HepG2 (cell line): ENCODE measurements around the gene RUVBL2. TPM values are rescaled to one million over a fixed set of nuclear protein-coding genes. Genes with fewer than 3 reads are reported as not detected.

ENCODE experiments used
- FIP1L1 ChIP-seq: fragments of 200-400 bp; formaldehyde crosslinking; IDR thresholded peaks from 2 replicates; pipeline ENCODE4 v1.6.1; 2018; ENCODE audit warnings: low read depth, mild to moderate bottlenecking, low read length, moderate library complexity, borderline replicate concordance; ENCODE audit not compliant: insufficient read depth
- GMEB1 ChIP-seq: sonication (generic); formaldehyde crosslinking; IDR thresholded peaks from 2 replicates; pipeline ENCODE4 v1.5.1; 2020; ENCODE audit warnings: missing genetic modification reagents, mild to moderate bottlenecking, borderline replicate concordance
- HCFC1 ChIP-seq: fragments of 150-350 bp; IDR thresholded peaks from 2 replicates; pipeline ENCODE4 v1.6.1; 2014; ENCODE audit warnings: low read depth, low read length
- JARID2 ChIP-seq: sonication (generic); formaldehyde crosslinking; IDR thresholded peaks from 2 replicates; pipeline ENCODE4 v1.8.1; 2023; ENCODE audit warnings: missing genetic modification reagents, inconsistent platforms; ENCODE audit not compliant: insufficient replicate concordance
- MBNL3 ChIP-seq: fragments of 250-450 bp; sonication (Bioruptor Pico); conservative IDR thresholded peaks from 2 replicates; pipeline ENCODE4 v1.8.0; 2022; ENCODE audit warnings: mild to moderate bottlenecking, inconsistent platforms
- MTA1 ChIP-seq: sonication (generic); formaldehyde crosslinking; IDR thresholded peaks from 2 replicates; pipeline ENCODE4 v1.4.0; 2020; ENCODE audit warnings: missing genetic modification reagents, mild to moderate bottlenecking, borderline replicate concordance
- NFE2L1 ChIP-seq: sonication (generic); formaldehyde crosslinking; IDR thresholded peaks from 2 replicates; pipeline ENCODE4 v1.4.0; 2020; ENCODE audit warnings: missing genetic modification reagents, mild to moderate bottlenecking, borderline replicate concordance
- NFKBIZ ChIP-seq: IDR thresholded peaks from 2 replicates; pipeline ENCODE4 v1.6.1; 2018; ENCODE audit warnings: missing genetic modification reagents, missing compliant biosample characterization
- ONECUT2 ChIP-seq: sonication (generic); formaldehyde crosslinking; IDR thresholded peaks from 2 replicates; pipeline ENCODE4 v1.4.0; 2020; ENCODE audit warnings: missing genetic modification reagents
- SRY ChIP-seq: sonication (generic); formaldehyde crosslinking; IDR thresholded peaks from 2 replicates; pipeline ENCODE4 v1.8.0; 2022; ENCODE audit warnings: mild to moderate bottlenecking, missing genetic modification reagents
- THAP9 ChIP-seq: sonication (generic); formaldehyde crosslinking; IDR thresholded peaks from 2 replicates; pipeline ENCODE4; 2020; ENCODE audit warnings: missing genetic modification reagents, mild to moderate bottlenecking, borderline replicate concordance
- ZNF234 ChIP-seq: sonication (generic); formaldehyde crosslinking; conservative IDR thresholded peaks from 2 replicates; pipeline ENCODE4 v1.5.1; 2020; ENCODE audit warnings: mild to moderate bottlenecking, missing genetic modification reagents
- ZNF343 ChIP-seq: sonication (generic); formaldehyde crosslinking; IDR thresholded peaks from 2 replicates; pipeline ENCODE4 v1.4.0; 2020; ENCODE audit warnings: mild to moderate bottlenecking, missing genetic modification reagents
- ZNF724P ChIP-seq: sonication (generic); formaldehyde crosslinking; IDR thresholded peaks from 2 replicates; pipeline ENCODE4 v1.8.0; 2022; ENCODE audit warnings: missing genetic modification reagents, borderline replicate concordance
- ZNF790 ChIP-seq: sonication (generic); formaldehyde crosslinking; IDR thresholded peaks from 2 replicates; pipeline ENCODE4 v1.8.0; 2022; ENCODE audit warnings: missing genetic modification reagents, mild to moderate bottlenecking, borderline replicate concordance
- ZSCAN9 ChIP-seq: IDR thresholded peaks from 2 replicates; pipeline ENCODE4 v1.6.1; 2016; ENCODE audit warnings: borderline replicate concordance
- polyA plus RNA-seq, 8 experiments: library from polyadenylated mRNA; depleted of rRNA in 3 of 8; stranded (reverse) in 7 of 8; unstranded in 1 of 8; fragments of >200 nt; fragmentation: Illumina TruSeq in 4 of 8; extraction: Trizol in 4 of 8; gene quantifications; 2 replicates each; pipeline versions ENCODE4 v1.2.1 to v1.2.3, GENCODE V29; 2011 to 2016; ENCODE audit warnings: low read depth in 4 of 8, missing spikeins in 1 of 8, mixed read lengths in 1 of 8; ENCODE audit not compliant: insufficient read depth in 1 of 8
- total RNA-seq, 5 experiments: library from RNA; depleted of rRNA; stranded (reverse); fragments of >200 nt; fragmentation: Illumina TruSeq; extraction: Trizol; gene quantifications; 2 replicates each; pipeline ENCODE4 v1.2.3, GENCODE V29; 2016; ENCODE audit warnings: low read depth in 1 of 5
- TF ChIP-seq, protein P1 (sequence below): sonication (generic); formaldehyde crosslinking; IDR thresholded peaks from 2 replicates; pipeline ENCODE4 v1.4.0; 2020; ENCODE audit warnings: low read depth, missing genetic modification reagents
- TF ChIP-seq, protein P2 (sequence below): sonication (generic); formaldehyde crosslinking; IDR thresholded peaks from 2 replicates; pipeline ENCODE4 v1.9.0; 2021; ENCODE audit warnings: missing genetic modification reagents, mild to moderate bottlenecking, borderline replicate concordance

Gene RUVBL2
- total and polyA plus RNA-seq, 2 of the 13 experiments (the other 11 are each of a cell fraction or from before 2014, with no cell fraction given): 120 to 122 TPM

- TF ChIP-seq, protein P1, sequence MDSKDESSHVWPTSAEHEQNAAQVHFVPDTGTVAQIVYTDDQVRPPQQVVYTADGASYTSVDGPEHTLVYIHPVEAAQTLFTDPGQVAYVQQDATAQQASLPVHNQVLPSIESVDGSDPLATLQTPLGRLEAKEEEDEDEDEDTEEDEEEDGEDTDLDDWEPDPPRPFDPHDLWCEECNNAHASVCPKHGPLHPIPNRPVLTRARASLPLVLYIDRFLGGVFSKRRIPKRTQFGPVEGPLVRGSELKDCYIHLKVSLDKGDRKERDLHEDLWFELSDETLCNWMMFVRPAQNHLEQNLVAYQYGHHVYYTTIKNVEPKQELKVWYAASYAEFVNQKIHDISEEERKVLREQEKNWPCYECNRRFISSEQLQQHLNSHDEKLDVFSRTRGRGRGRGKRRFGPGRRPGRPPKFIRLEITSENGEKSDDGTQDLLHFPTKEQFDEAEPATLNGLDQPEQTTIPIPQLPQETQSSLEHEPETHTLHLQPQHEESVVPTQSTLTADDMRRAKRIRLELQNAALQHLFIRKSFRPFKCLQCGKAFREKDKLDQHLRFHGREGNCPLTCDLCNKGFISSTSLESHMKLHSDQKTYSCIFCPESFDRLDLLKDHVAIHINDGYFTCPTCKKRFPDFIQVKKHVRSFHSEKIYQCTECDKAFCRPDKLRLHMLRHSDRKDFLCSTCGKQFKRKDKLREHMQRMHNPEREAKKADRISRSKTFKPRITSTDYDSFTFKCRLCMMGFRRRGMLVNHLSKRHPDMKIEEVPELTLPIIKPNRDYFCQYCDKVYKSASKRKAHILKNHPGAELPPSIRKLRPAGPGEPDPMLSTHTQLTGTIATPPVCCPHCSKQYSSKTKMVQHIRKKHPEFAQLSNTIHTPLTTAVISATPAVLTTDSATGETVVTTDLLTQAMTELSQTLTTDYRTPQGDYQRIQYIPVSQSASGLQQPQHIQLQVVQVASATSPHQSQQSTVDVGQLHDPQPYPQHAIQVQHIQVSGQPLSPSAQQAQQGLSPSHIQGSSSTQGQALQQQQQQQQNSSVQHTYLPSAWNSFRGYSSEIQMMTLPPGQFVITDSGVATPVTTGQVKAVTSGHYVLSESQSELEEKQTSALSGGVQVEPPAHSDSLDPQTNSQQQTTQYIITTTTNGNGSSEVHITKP (CRISPR knock-in tag): no peak
- TF ChIP-seq NFE2L1 (CRISPR knock-in tag) (no peak), ONECUT2 (CRISPR knock-in tag) (0 out of 2 replicates have a peak, but pooled peaks have one; percentile 11), NFKBIZ (0 out of 2 replicates have a peak, but pooled peaks have one; percentile 40), ZNF343 (CRISPR knock-in tag) (peak; percentile 30; the same call in 1 of the 2 replicates), MBNL3 (CRISPR knock-in tag) (no peak), HCFC1 (no peak), ZSCAN9 (CRISPR knock-in tag) (peak; percentile 75), ZNF790 (CRISPR knock-in tag) (peak; percentile 76; the same call in 1 of the 2 replicates), JARID2 (CRISPR knock-in tag) (peak; percentile 79), ZNF234 (0 out of 2 replicates have a peak, but pooled peaks have one; percentile 21), SRY (no peak; the same call in none of the 2 replicates), ZNF724P (CRISPR knock-in tag) (peak; percentile 77), THAP9 (CRISPR knock-in tag) (no peak; the same call in 1 of the 2 replicates), FIP1L1 (peak; percentile 95; the same call in 1 of the 2 replicates), MTA1 (CRISPR knock-in tag) (peak; percentile 83), GMEB1 (CRISPR knock-in tag) (peak; percentile 49; the same call in 1 of the 2 replicates)
- TF ChIP-seq, protein P2, sequence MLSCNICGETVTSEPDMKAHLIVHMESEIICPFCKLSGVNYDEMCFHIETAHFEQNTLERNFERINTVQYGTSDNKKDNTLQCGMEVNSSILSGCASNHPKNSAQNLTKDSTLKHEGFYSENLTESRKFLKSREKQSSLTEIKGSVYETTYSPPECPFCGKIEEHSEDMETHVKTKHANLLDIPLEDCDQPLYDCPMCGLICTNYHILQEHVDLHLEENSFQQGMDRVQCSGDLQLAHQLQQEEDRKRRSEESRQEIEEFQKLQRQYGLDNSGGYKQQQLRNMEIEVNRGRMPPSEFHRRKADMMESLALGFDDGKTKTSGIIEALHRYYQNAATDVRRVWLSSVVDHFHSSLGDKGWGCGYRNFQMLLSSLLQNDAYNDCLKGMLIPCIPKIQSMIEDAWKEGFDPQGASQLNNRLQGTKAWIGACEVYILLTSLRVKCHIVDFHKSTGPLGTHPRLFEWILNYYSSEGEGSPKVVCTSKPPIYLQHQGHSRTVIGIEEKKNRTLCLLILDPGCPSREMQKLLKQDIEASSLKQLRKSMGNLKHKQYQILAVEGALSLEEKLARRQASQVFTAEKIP (CRISPR knock-in tag): no peak
Observed at GRCh38 chr19:48962029-48962848, 31.4 kb upstream of the RUVBL2 start (continued).
